HepG2 (cell line): ENCODE data around the gene BCL2. TPM values are rescaled to one million over a fixed set of nuclear protein-coding genes. Genes with fewer than 3 reads are reported as not detected.

Experiments used
- ATAC-seq: fragments of 200-7000 bp; cut with Tn5 transposase; 3 replicates; pipeline ENCODE4 v1.9.1; 2020; ENCODE audit warnings: mild to moderate bottlenecking, moderate library complexity
- BruUV-seq: library from RNA; stranded (reverse); fragments of 400-500 nt; replicated peaks from 2 replicates; lab custom pipeline; 2021; lab: Mats Ljungman, UMichigan
- CTCF ChIA-PET: fragments of 300-600 bp; formaldehyde crosslinking; extraction: SDS; loops from one replicate; lab custom pipeline; 2021; ENCODE audit warnings: low total read pairs, inconsistent platforms, low intra/inter-chr PET ratio; lab: Yijun Ruan, JAX
- POLR2A ChIA-PET: fragments of 350-600 bp; sonication (Branson Sonifier 250); formaldehyde crosslinking; loops from one replicate; lab custom pipeline; 2020; ENCODE audit warnings: antibody characterized with exemption, inconsistent platforms; lab: Yijun Ruan, JAX
- DNase-seq: peaks from one replicate; pipeline ENCODE4 v3.0.0-alpha.2; 2015; ENCODE audit warnings: low spot score
- FAIRE-seq: peaks from 3 replicates; lab custom pipeline; 2011; peaks lifted over from hg19 to GRCh38; lab: Jason Lieb, UNC
- H2AFZ ChIP-seq: one replicate; pipeline ENCODE4 v1.6.1; 2011; ENCODE audit warnings: low read length, inconsistent platforms
- H3K27ac ChIP-seq: fragments of 300-600 bp; 3 replicates; pipeline ENCODE4 v1.8.0; 2011; ENCODE audit warnings: mixed run types, mild to moderate bottlenecking, mixed read lengths, low read length, inconsistent platforms; ENCODE audit not compliant: insufficient read depth; ENCODE audit errors: extremely low read length
- H3K27me3 ChIP-seq, 2 experiments: fragments of 200-600 bp in 1 of 2; 2 replicates in 1 of 2; 3 replicates in 1 of 2; pipeline versions ENCODE4 v1.6.0 to v1.8.0; 2011; ENCODE audit warnings: low read length in 2 of 2, mild to moderate bottlenecking in 2 of 2, moderate library complexity in 2 of 2, inconsistent platforms in 1 of 2; ENCODE audit not compliant: insufficient read depth in 2 of 2, control insufficient read depth in 1 of 2
- H3K36me3 ChIP-seq, 2 experiments: fragments of 200-600 bp in 1 of 2; replicated peaks in 1 of 2; 2 replicates in 1 of 2; 3 replicates in 1 of 2; pipeline versions ENCODE4 v1.5.1 to v1.8.0; 2011; ENCODE audit warnings: low read length in 2 of 2, inconsistent platforms in 1 of 2; ENCODE audit not compliant: insufficient read depth in 2 of 2, control insufficient read depth in 1 of 2
- H3K4me1 ChIP-seq: 2 replicates; pipeline ENCODE4 v1.5.1; 2012; ENCODE audit warnings: low read length, inconsistent platforms; ENCODE audit not compliant: insufficient read depth
- H3K4me2 ChIP-seq: 2 replicates; pipeline ENCODE4 v1.6.0; 2011; ENCODE audit warnings: low read depth, low read length, inconsistent platforms
- H3K4me3 ChIP-seq, 3 experiments: fragments of 200-600 bp in 1 of 3; sonication (generic), shearing (Covaris generic) in 1 of 3; replicated peaks in 1 of 3; 2 replicates each; pipeline ENCODE4 v1.5.1; 2011 to 2016; ENCODE audit warnings: low read length in 3 of 3, inconsistent platforms in 2 of 3, low read depth in 2 of 3, mild to moderate bottlenecking in 2 of 3, control low read depth in 1 of 3, mixed read lengths in 1 of 3; ENCODE audit not compliant: insufficient read depth in 1 of 3
- H3K79me2 ChIP-seq: one replicate; pipeline ENCODE4 v1.6.1; 2011; ENCODE audit warnings: low read length, inconsistent platforms; ENCODE audit not compliant: insufficient read depth
- H3K9ac ChIP-seq: 2 replicates; pipeline ENCODE4 v1.6.0; 2011; ENCODE audit warnings: mild to moderate bottlenecking, low read depth, low read length, inconsistent platforms; ENCODE audit not compliant: insufficient read depth
- H3K9me3 ChIP-seq: 2 replicates; pipeline ENCODE4 v1.5.1; 2012; ENCODE audit warnings: mild to moderate bottlenecking, low read length
- H4K20me1 ChIP-seq: 2 replicates; pipeline ENCODE4 v1.6.0; 2011; ENCODE audit warnings: inconsistent platforms, mild to moderate bottlenecking, low read length, moderate library complexity; ENCODE audit not compliant: insufficient read depth
- AKAP8 ChIP-seq: sonication (generic); formaldehyde crosslinking; IDR thresholded peaks from 2 replicates; pipeline ENCODE4 v1.5.1; 2020; ENCODE audit warnings: mild to moderate bottlenecking, missing genetic modification reagents
- BRCA1 ChIP-seq: sonication (generic); formaldehyde crosslinking; IDR thresholded peaks from 2 replicates; pipeline ENCODE4 v1.4.0; 2020; ENCODE audit warnings: missing genetic modification reagents
- CHD2 ChIP-seq: IDR thresholded peaks from 2 replicates; pipeline ENCODE4 v1.6.1; 2011; ENCODE audit warnings: low read depth, low read length, improper control_type of control experiment
- CREM ChIP-seq, 2 experiments: sonication (generic) in 1 of 2; formaldehyde crosslinking in 1 of 2; IDR thresholded peaks; 2 replicates each; pipeline versions ENCODE4 v1.4.0 to v1.6.1; 2016 to 2020; ENCODE audit warnings: antibody characterized with exemption in 1 of 2, mild to moderate bottlenecking in 1 of 2, missing genetic modification reagents in 1 of 2
- KDM5A ChIP-seq: fragments of 200-600 bp; sonication (generic); IDR thresholded peaks from 2 replicates; pipeline ENCODE4 v1.7.0; 2018; ENCODE audit warnings: antibody characterized with exemption, mild to moderate bottlenecking, low read length, borderline replicate concordance
- MYC ChIP-seq: sonication (generic); formaldehyde crosslinking; IDR thresholded peaks from 2 replicates; pipeline ENCODE4 v1.9.0; 2021; ENCODE audit warnings: missing genetic modification reagents, borderline replicate concordance
- NCOA5 ChIP-seq: sonication (generic); formaldehyde crosslinking; IDR thresholded peaks from 2 replicates; pipeline ENCODE4 v1.4.0; 2020; ENCODE audit warnings: missing genetic modification reagents
- XBP1 ChIP-seq: sonication (generic); formaldehyde crosslinking; IDR thresholded peaks from 2 replicates; pipeline ENCODE4 v1.5.0; 2020; ENCODE audit warnings: missing genetic modification reagents
- ZBTB4 ChIP-seq: sonication (generic); formaldehyde crosslinking; IDR thresholded peaks from 2 replicates; pipeline ENCODE4 v1.4.0; 2020; ENCODE audit warnings: missing genetic modification reagents, mild to moderate bottlenecking, borderline replicate concordance
- ZFP41 ChIP-seq: sonication (generic); formaldehyde crosslinking; IDR thresholded peaks from 2 replicates; pipeline ENCODE4 v1.4.0; 2020; ENCODE audit warnings: mild to moderate bottlenecking, missing genetic modification reagents, borderline replicate concordance
- ZNF275 ChIP-seq: sonication (generic); formaldehyde crosslinking; IDR thresholded peaks from 2 replicates; pipeline ENCODE4 v1.8.0; 2022; ENCODE audit warnings: missing genetic modification reagents, mild to moderate bottlenecking, inconsistent platforms, borderline replicate concordance
- ZNF513 ChIP-seq: sonication (generic); formaldehyde crosslinking; conservative IDR thresholded peaks from 2 replicates; pipeline ENCODE4 v1.5.0; 2020; ENCODE audit warnings: missing genetic modification reagents
- ZNF615 ChIP-seq: sonication (generic); formaldehyde crosslinking; IDR thresholded peaks from 2 replicates; pipeline ENCODE4 v1.5.0; 2020; ENCODE audit warnings: mild to moderate bottlenecking, missing genetic modification reagents, borderline replicate concordance
- ZNF781 ChIP-seq: sonication (generic); formaldehyde crosslinking; IDR thresholded peaks from 2 replicates; pipeline ENCODE4 v1.5.1; 2020; ENCODE audit warnings: borderline replicate concordance, mild to moderate bottlenecking, missing genetic modification reagents; ENCODE audit errors: not compliant biosample characterization
- ZUFSP ChIP-seq: sonication (generic); formaldehyde crosslinking; IDR thresholded peaks from 2 replicates; pipeline ENCODE4 v1.9.0; 2021; ENCODE audit warnings: missing genetic modification reagents, mild to moderate bottlenecking, borderline replicate concordance
- WGBS: methylation state at CpG from one replicate; pipeline ENCODE4 v1.1.6; 2017; ENCODE audit warnings: low lambda C conversion rate; 5-methylcytosine and 5-hydroxymethylcytosine counted together
- in situ Hi-C: cut with HindIII; loops from 2 replicates; pipeline ENCODE4 v1.10.0; 2017; ENCODE audit warnings: low pct_unique_long_range_greater_than_20kb; ENCODE audit not compliant: extremely low pct_ligation_motif_present
- intact Hi-C: fragments of 100-400 bp; cut with micrococcal nuclease; formaldehyde crosslinking; loops from one replicate; pipeline ENCODE4 v1.10.0; 2022; ENCODE audit not compliant: unreplicated experiment
- polyA plus RNA-seq, 8 experiments: library from polyadenylated mRNA; depleted of rRNA in 3 of 8; stranded (reverse) in 7 of 8; unstranded in 1 of 8; fragments of >200 nt; fragmentation: Illumina TruSeq in 4 of 8; extraction: Trizol in 4 of 8; gene quantifications; 2 replicates each; pipeline versions ENCODE4 v1.2.1 to v1.2.3, GENCODE V29; 2011 to 2016; ENCODE audit warnings: low read depth in 4 of 8, missing spikeins in 1 of 8, mixed read lengths in 1 of 8; ENCODE audit not compliant: insufficient read depth in 1 of 8
- total RNA-seq, 5 experiments: library from RNA; depleted of rRNA; stranded (reverse); fragments of >200 nt; fragmentation: Illumina TruSeq; extraction: Trizol; gene quantifications; 2 replicates each; pipeline ENCODE4 v1.2.3, GENCODE V29; 2016; ENCODE audit warnings: low read depth in 1 of 5

The BCL2 gene
- total and polyA plus RNA-seq, 2 of the 13 experiments (the other 11 are each of a cell fraction or from before 2014, with no cell fraction given) = 0.07 to 0.53 TPM

- CTCF ChIA-PET = no interaction called here
- no peaks in the 10 kb centered on the region for H4K20me1 ChIP-seq
- H3K9ac ChIP-seq = no peak overlapping the region
- in situ Hi-C loops = no loop called here
- 8% methylated on average over 11 of the region's 14 CpGs for WGBS
- intact Hi-C loops = no loop called here
- no TSS peak for BruUV-seq
- H3K4me1 ChIP-seq = no peaks in the 10 kb centered on the region
- no peak overlapping the region for H3K4me3 ChIP-seq
- H3K36me3 ChIP-seq = no peaks in the 10 kb centered on the region
- POLR2A ChIA-PET = no interaction called here
- H3K27me3 ChIP-seq = peaks cover 2 to 21% of the 10 kb centered on the region in 2 experiments; a peak in 2 of 5 replicates
- H3K27ac ChIP-seq = no peak overlapping the region
- no peak for ATAC-seq
- no peak for FAIRE-seq
- H3K9me3 ChIP-seq = no peaks in the 10 kb centered on the region
- no peaks in the 10 kb centered on the region for H3K79me2 ChIP-seq
- H2AFZ ChIP-seq = no peak overlapping the region
- DNase-seq = no peak
- no peak overlapping the region for H3K4me2 ChIP-seq
- no peak for TF ChIP-seq BRCA1 (CRISPR knock-in tag)
- no peak for TF ChIP-seq CHD2
- TF ChIP-seq ZNF275 (CRISPR knock-in tag) = no peak
- TF ChIP-seq ZUFSP (CRISPR knock-in tag) = no peak
- TF ChIP-seq MYC = no peak
- TF ChIP-seq CREM (IDR thresholded peaks at IDR 0.05) = no peak
- TF ChIP-seq CREM (CRISPR knock-in tag; IDR thresholded peaks at IDR 0.05) = no peak
- no peak for TF ChIP-seq ZNF615 (CRISPR knock-in tag)
- no peak for TF ChIP-seq ZBTB4 (CRISPR knock-in tag)
- TF ChIP-seq ZFP41 = no peak
- TF ChIP-seq ZNF513 (CRISPR knock-in tag) = no peak
- TF ChIP-seq XBP1 (CRISPR knock-in tag) = no peak
- TF ChIP-seq KDM5A = no peak
- TF ChIP-seq NCOA5 (CRISPR knock-in tag) = no peak
- TF ChIP-seq AKAP8 = no peak
- no peak for TF ChIP-seq ZNF781 (CRISPR knock-in tag)
Measured at GRCh38 chr18:63284827-63285733, 34.5 kb downstream of the BCL2 start.
